ENCODE data around the gene FMO5.
"Not testable (repeated sequence)": the region's sequence is repeated elsewhere in the genome, so short reads cannot be mapped to it uniquely, and the experiment has no call there.

GRCh38 chr1:147233903-147234302 is 8.8 kb upstream of the FMO5 start:
- TF ChIP-seq CTCF (conservative IDR thresholded peaks at IDR 0.05; ENCODE audit: low read depth, low read length); EZH2 (IDR thresholded peaks at IDR 0.05; ENCODE audit: low read length, unreplicated experiment); EZH2phosphoT487 (IDR thresholded peaks at IDR 0.05; ENCODE audit: borderline replicate concordance, low read length): not testable (repeated sequence)
